Thyroid gland (tissue), 4 donors: ENCODE data around the gene THAP4.

Experiments used
- CTCF ChIP-seq, 6 experiments: fragments of 200-600 bp in 3 of 6; fragments of 450-650 bp in 3 of 6; sonication (generic) in 3 of 6; IDR thresholded peaks; one replicate each; pipeline ENCODE4 v1.5.1; 2016 to 2019; ENCODE audit warnings: antibody characterized with exemption in 6 of 6, mild to moderate bottlenecking in 2 of 6, inconsistent platforms in 1 of 6, moderate library complexity in 1 of 6
- POLR2A ChIP-seq, 2 donors: fragments of 450-650 bp; IDR thresholded peaks; one replicate each; pipeline ENCODE4 v1.6.1; 2017; ENCODE audit warnings: antibody characterized with exemption in 2 of 2, mild to moderate bottlenecking in 2 of 2, moderate library complexity in 1 of 2

- no peak for TF ChIP-seq POLR2A (IDR thresholded peaks at IDR 0.05)
- no peak for TF ChIP-seq CTCF (IDR thresholded peaks at IDR 0.05)
Observed at GRCh38 chr2:241553512-241553830, 83.5 kb downstream of the THAP4 start.
